HEK293 (cell line): ENCODE results near the gene SVIL.

Experiments used
- AEBP2 ChIP-seq: fragments of 450-650 bp; formaldehyde crosslinking; IDR thresholded peaks from 2 replicates; pipeline ENCODE4 v1.5.1; 2016; ENCODE audit warnings: missing biosample characterization, missing genetic modification characterization, borderline replicate concordance
- CTCF ChIP-seq: fragments of 450-650 bp; formaldehyde crosslinking; IDR thresholded peaks from 2 replicates; pipeline ENCODE4 v1.5.1; 2016; ENCODE audit warnings: missing biosample characterization, missing genetic modification characterization
- ELK4 ChIP-seq: IDR thresholded peaks from 2 replicates; pipeline ENCODE4 v1.6.1; 2011; ENCODE audit warnings: mild to moderate bottlenecking, low read depth, low read length, borderline replicate concordance
- MZF1 ChIP-seq: fragments of 450-650 bp; formaldehyde crosslinking; IDR thresholded peaks from 2 replicates; pipeline ENCODE4 v1.5.1; 2017; ENCODE audit warnings: missing biosample characterization, missing genetic modification characterization, borderline replicate concordance
- ZBTB10 ChIP-seq: fragments of 450-650 bp; formaldehyde crosslinking; IDR thresholded peaks from 2 replicates; pipeline ENCODE4 v1.5.1; 2016; ENCODE audit warnings: missing biosample characterization, missing genetic modification characterization
- ZNF561 ChIP-seq: fragments of 450-650 bp; IDR thresholded peaks from 2 replicates; pipeline ENCODE4 v1.5.1; 2018; ENCODE audit warnings: missing biosample characterization, missing genetic modification characterization, borderline replicate concordance
- ZNF626 ChIP-seq: fragments of 450-650 bp; sonication (Bioruptor Pico); formaldehyde crosslinking; IDR thresholded peaks from 2 replicates; pipeline ENCODE4 v1.5.1; 2018; ENCODE audit warnings: missing biosample characterization, missing genetic modification characterization, inconsistent platforms
- ZNF776 ChIP-seq: fragments of 450-650 bp; formaldehyde crosslinking; IDR thresholded peaks from 2 replicates; pipeline ENCODE4 v1.5.0; 2017; ENCODE audit warnings: missing biosample characterization, missing genetic modification characterization, borderline replicate concordance

- no peak for TF ChIP-seq CTCF
- no peak for TF ChIP-seq ZNF776 (tag by site-specific recombination)
- TF ChIP-seq ZNF561 (tag by site-specific recombination), result no peak
- TF ChIP-seq AEBP2 (tag by site-specific recombination), result no peak
- TF ChIP-seq ZBTB10, result no peak
- no peak for TF ChIP-seq ZNF626 (tag by site-specific recombination)
- no peak for TF ChIP-seq MZF1 (tag by site-specific recombination)
- TF ChIP-seq ELK4, result no peak
Measured at GRCh38 chr10:29495366-29495765, 139.4 kb downstream of the SVIL start.
